H1 (cell line): ENCODE results near the gene ARHGEF12. TPM values are rescaled to one million over a fixed set of nuclear protein-coding genes. Genes with fewer than 3 reads are reported as not detected.

Source experiments
- CTCF ChIA-PET: fragments of 300-600 bp; sonication (Branson Sonifier 250); formaldehyde crosslinking; loops from one replicate; lab custom pipeline; 2021; ENCODE audit not compliant: partially characterized antibody; lab: Charles Lee
- POLR2A ChIA-PET: fragments of 300-600 bp; sonication (Branson Sonifier 250); formaldehyde crosslinking; loops from one replicate; lab custom pipeline; 2021; ENCODE audit warnings: inconsistent platforms; ENCODE audit not compliant: partially characterized antibody; lab: Charles Lee
- DNase-seq, 2 experiments: peaks; one replicate each; pipeline versions ENCODE4 v3.0.0 to v3.0.0-alpha.2; 2010 to 2022; ENCODE audit warnings: low spot score in 2 of 2, low read depth in 1 of 2, mixed read lengths in 1 of 2
- FAIRE-seq: peaks from 2 replicates; lab custom pipeline; 2011; peaks lifted over from hg19 to GRCh38; lab: Jason Lieb, UNC
- H2AFZ ChIP-seq: 2 replicates; pipeline ENCODE4 v1.8.1; 2012; ENCODE audit warnings: low read length, inconsistent platforms
- H2AK5ac ChIP-seq: 2 replicates; pipeline ENCODE4 v1.6.1; 2013; ENCODE audit warnings: low read depth, low read length
- H2BK120ac ChIP-seq: replicated peaks from 2 replicates; pipeline ENCODE3; 2013; ENCODE audit warnings: low read depth, low read length, inconsistent platforms
- H2BK12ac ChIP-seq: 2 replicates; pipeline ENCODE4 v1.6.1; 2013; ENCODE audit warnings: low read depth, low read length
- H2BK15ac ChIP-seq: 2 replicates; pipeline ENCODE4 v1.6.1; 2013; ENCODE audit warnings: low read length
- H2BK20ac ChIP-seq: 2 replicates; pipeline ENCODE4 v1.6.1; 2013; ENCODE audit warnings: low read length
- H2BK5ac ChIP-seq: 2 replicates; pipeline ENCODE4 v1.6.1; 2013; ENCODE audit warnings: low read depth, low read length
- H3K14ac ChIP-seq: 2 replicates; pipeline ENCODE4 v1.6.1; 2013; ENCODE audit warnings: inconsistent platforms; ENCODE audit not compliant: insufficient read length
- H3K18ac ChIP-seq: 2 replicates; pipeline ENCODE4 v1.6.1; 2013; ENCODE audit warnings: low read length; ENCODE audit errors: extremely low read depth
- H3K23ac ChIP-seq: 2 replicates; pipeline ENCODE4 v1.6.1; 2013; ENCODE audit warnings: inconsistent platforms; ENCODE audit not compliant: insufficient read length
- H3K23me2 ChIP-seq: 2 replicates; pipeline ENCODE4 v1.6.1; 2013; ENCODE audit warnings: low read depth, low read length
- H3K27ac ChIP-seq: 2 replicates; pipeline ENCODE4 v1.6.1; 2011; ENCODE audit warnings: low read depth, low read length, inconsistent platforms
- H3K27me3 ChIP-seq, 4 experiments: replicated peaks in 1 of 4; 1 replicate in 1 of 4; 2 replicates in 3 of 4; pipeline versions ENCODE4 v1.6.1 to v1.8.1; 2011 to 2013; ENCODE audit warnings: low read length in 3 of 4, mild to moderate bottlenecking in 3 of 4, inconsistent platforms in 2 of 4, mixed read lengths in 2 of 4, moderate library complexity in 1 of 4; ENCODE audit not compliant: control insufficient read depth in 3 of 4, insufficient read depth in 3 of 4; ENCODE audit errors: extremely low read depth in 1 of 4
- H3K36me3 ChIP-seq, 4 experiments: 2 replicates each; pipeline versions ENCODE4 v1.6.1 to v1.8.1; 2011 to 2013; ENCODE audit warnings: mild to moderate bottlenecking in 4 of 4, low read length in 3 of 4, moderate library complexity in 2 of 4, control low read depth in 1 of 4, inconsistent platforms in 1 of 4; ENCODE audit not compliant: insufficient read depth in 4 of 4, control insufficient read depth in 2 of 4
- H3K4ac ChIP-seq: replicated peaks from 2 replicates; pipeline ENCODE3; 2013; ENCODE audit warnings: low read length, low read depth, mixed read lengths, inconsistent platforms; ENCODE audit not compliant: insufficient read length
- H3K4me1 ChIP-seq, 4 experiments: replicated peaks in 1 of 4; 1 replicate in 1 of 4; 2 replicates in 3 of 4; pipeline versions ENCODE4 v1.6.1 to v1.8.1; 2011 to 2013; ENCODE audit warnings: low read length in 3 of 4, inconsistent platforms in 2 of 4, mixed read lengths in 1 of 4; ENCODE audit not compliant: insufficient read depth in 4 of 4, control insufficient read depth in 3 of 4
- H3K4me2 ChIP-seq, 2 experiments: 2 replicates each; pipeline versions ENCODE4 v1.6.1 to v1.8.1; 2011 to 2013; ENCODE audit warnings: low read depth in 2 of 2, low read length in 2 of 2, control low read depth in 1 of 2, inconsistent platforms in 1 of 2, mild to moderate bottlenecking in 1 of 2; ENCODE audit not compliant: insufficient read depth in 1 of 2
- H3K4me3 ChIP-seq, 4 experiments: fragments of 200-600, 300-600 bp in 1 of 4; sonication (generic), shearing (Covaris generic), sonication (Bioruptor Twin) in 1 of 4; 2 replicates each; pipeline versions ENCODE4 v1.5.1 to v1.8.1; 2011 to 2016; ENCODE audit warnings: low read length in 4 of 4, low read depth in 3 of 4, control low read depth in 2 of 4, inconsistent platforms in 2 of 4, mild to moderate bottlenecking in 2 of 4, mixed read lengths in 1 of 4, moderate library complexity in 1 of 4; ENCODE audit not compliant: insufficient read depth in 2 of 4; ENCODE audit errors: extremely low read depth in 1 of 4
- H3K56ac ChIP-seq: replicated peaks from 2 replicates; pipeline ENCODE3; 2013; ENCODE audit warnings: low read depth, mild to moderate bottlenecking, mixed read lengths, low read length, inconsistent platforms; ENCODE audit not compliant: insufficient read length
- H3K79me1 ChIP-seq: 2 replicates; pipeline ENCODE4 v1.6.1; 2013; ENCODE audit warnings: low read depth, low read length, control low read depth
- H3K79me2 ChIP-seq, 2 experiments: 2 replicates each; pipeline versions ENCODE4 v1.6.1 to v1.8.1; 2012 to 2013; ENCODE audit warnings: low read length in 2 of 2, mild to moderate bottlenecking in 2 of 2, inconsistent platforms in 1 of 2; ENCODE audit not compliant: insufficient read depth in 2 of 2, control insufficient read depth in 1 of 2
- H3K9ac ChIP-seq, 4 experiments: replicated peaks in 1 of 4; 1 replicate in 1 of 4; 2 replicates in 3 of 4; pipeline versions ENCODE4 v1.6.1 to v1.8.1; 2011 to 2013; ENCODE audit warnings: low read depth in 3 of 4, low read length in 3 of 4, control low read depth in 2 of 4, mild to moderate bottlenecking in 2 of 4, moderate library complexity in 2 of 4, inconsistent platforms in 1 of 4; ENCODE audit errors: extremely low read depth in 1 of 4
- H3K9me3 ChIP-seq, 2 experiments: 2 replicates each; pipeline versions ENCODE4 v1.6.1 to v1.8.1; 2012 to 2013; ENCODE audit warnings: mild to moderate bottlenecking in 2 of 2, moderate library complexity in 2 of 2, control low read depth in 1 of 2, inconsistent platforms in 1 of 2, low read depth in 1 of 2, low read length in 1 of 2, mixed read lengths in 1 of 2; ENCODE audit not compliant: insufficient read depth in 2 of 2
- H4K20me1 ChIP-seq, 2 experiments: replicated peaks in 1 of 2; 2 replicates each; pipeline versions ENCODE3 to v1.8.1; 2011 to 2013; ENCODE audit warnings: inconsistent platforms in 2 of 2, low read length in 2 of 2, mild to moderate bottlenecking in 1 of 2; ENCODE audit not compliant: insufficient read depth in 2 of 2, control insufficient read depth in 1 of 2
- H4K5ac ChIP-seq: 2 replicates; pipeline ENCODE4 v1.6.1; 2013; ENCODE audit warnings: low read length, low read depth, mixed read lengths, inconsistent platforms; ENCODE audit not compliant: insufficient read length
- H4K8ac ChIP-seq: 2 replicates; pipeline ENCODE4 v1.8.0; 2013; ENCODE audit warnings: mild to moderate bottlenecking, moderate library complexity, low read length, inconsistent platforms; ENCODE audit not compliant: insufficient read depth; ENCODE audit errors: extremely low read depth
- H4K91ac ChIP-seq: replicated peaks from 2 replicates; pipeline ENCODE3; 2013; ENCODE audit warnings: low read length, mixed read lengths, inconsistent platforms; ENCODE audit not compliant: insufficient read length
- BRCA1 ChIP-seq: IDR thresholded peaks from 2 replicates; pipeline ENCODE4 v1.6.1; 2012; ENCODE audit warnings: low read depth, low read length, improper control_type of control experiment
- EGR1 ChIP-seq: IDR thresholded peaks from 2 replicates; pipeline ENCODE4 v1.6.1; 2011; ENCODE audit warnings: low read depth, low read length, borderline replicate concordance
- EP300 ChIP-seq, 2 experiments: IDR thresholded peaks; 1 replicate in 1 of 2; 2 replicates in 1 of 2; pipeline ENCODE4 v1.6.1; 2011 to 2012; ENCODE audit warnings: low read depth in 2 of 2, low read length in 2 of 2, mild to moderate bottlenecking in 2 of 2, borderline replicate concordance in 1 of 2, inconsistent platforms in 1 of 2, moderate library complexity in 1 of 2
- JUN ChIP-seq: IDR thresholded peaks from 2 replicates; pipeline ENCODE4 v1.6.1; 2011; ENCODE audit warnings: low read depth, mild to moderate bottlenecking, improper control_type of control experiment, low read length
- KDM1A ChIP-seq: fragments of 200-600, 300-600 bp; sonication (generic); IDR thresholded peaks from 2 replicates; pipeline ENCODE4 v1.7.1; 2016; ENCODE audit warnings: mild to moderate bottlenecking, low read length, borderline replicate concordance
- PHF8 ChIP-seq: fragments of 200-600 bp; sonication (generic); conservative IDR thresholded peaks from 2 replicates; pipeline ENCODE4 v1.7.1; 2012; ENCODE audit warnings: low read depth, mild to moderate bottlenecking, inconsistent platforms, low read length, moderate library complexity
- RFX5 ChIP-seq: IDR thresholded peaks from 2 replicates; pipeline ENCODE4 v1.6.1; 2011; ENCODE audit warnings: low read depth, low read length, improper control_type of control experiment, borderline replicate concordance
- SAP30 ChIP-seq: fragments of 300-600 bp; sonication (generic); IDR thresholded peaks from 2 replicates; pipeline ENCODE4 v1.7.1; 2012; ENCODE audit warnings: low read length, moderate library complexity, mild to moderate bottlenecking, inconsistent platforms; ENCODE audit not compliant: insufficient read depth, insufficient replicate concordance
- SIX5 ChIP-seq: IDR thresholded peaks from 2 replicates; pipeline ENCODE4 v1.6.1; 2011; ENCODE audit warnings: mild to moderate bottlenecking, low read depth, low read length
- SP1 ChIP-seq: IDR thresholded peaks from 2 replicates; pipeline ENCODE4 v1.6.1; 2011; ENCODE audit warnings: low read depth, low read length
- TCF12 ChIP-seq: IDR thresholded peaks from 2 replicates; pipeline ENCODE4 v1.6.1; 2011; ENCODE audit warnings: low read depth, mild to moderate bottlenecking, low read length
- ZNF274 ChIP-seq: IDR thresholded peaks from 2 replicates; pipeline ENCODE4 v1.7.0; 2012; ENCODE audit warnings: low read length, borderline replicate concordance; ENCODE audit errors: extremely low read depth
- WGBS, 2 experiments: shearing (Covaris generic) in 1 of 2; methylation state at CpG; one replicate each; pipeline versions ENCODE4 v1.1.6 to v1.1.7; 2013 to 2015; ENCODE audit warnings: low lambda C conversion rate in 2 of 2, mixed read lengths in 2 of 2, inconsistent platforms in 1 of 2, low coverage in 1 of 2, missing lambda C conversion rate in 1 of 2; ENCODE audit not compliant: insufficient replicate concordance in 2 of 2, insufficient coverage in 1 of 2, insufficient read length in 1 of 2; ENCODE audit errors: extremely low coverage in 1 of 2, missing lambda C conversion rate in 1 of 2; 5-methylcytosine and 5-hydroxymethylcytosine counted together
- polyA plus RNA-seq, 7 experiments: library from polyadenylated mRNA; depleted of rRNA in 3 of 7; stranded (reverse) in 5 of 7; unstranded in 2 of 7; fragments of >200 nt in 5 of 7; fragments of 200-250 nt in 2 of 7; gene quantifications; 1 replicate in 5 of 7; 2 replicates in 1 of 7; 4 replicates in 1 of 7; pipeline versions ENCODE4 v1.2.1 to v1.2.3, GENCODE V29; 2011 to 2013; ENCODE audit warnings: missing spikeins in 2 of 7, mixed read lengths in 2 of 7
- total RNA-seq: library from RNA; stranded (reverse); fragmentation: NEBNext Ultra II Directional; extraction: Animal tissue kit (Norgen Biotek cat#: 25700); gene quantifications from 2 replicates; pipeline ENCODE4 v1.2.1, GENCODE V29; 2021

Gene ARHGEF12
- total and polyA plus RNA-seq, 2 of the 8 experiments (the other 6 are each of a cell fraction or from before 2014, with no cell fraction given): 5.1 to 33.7 TPM

GRCh38 chr11:120331301-120331996 is 4.8 kb upstream of the ARHGEF12 start:
- no peak overlapping the region for H3K18ac ChIP-seq
- no peak overlapping the region for H3K23ac ChIP-seq
- H3K4ac ChIP-seq: no peak overlapping the region
- no peaks in the 10 kb centered on the region for H3K9me3 ChIP-seq
- no peak overlapping the region for H2AK5ac ChIP-seq
- CTCF ChIA-PET: interaction anchor here (1.1 to 1.2 kb wide), 2 partner anchors 28 to 156 kb away, joined by 3 to 4 read pairs; no protein-coding TSS in a partner anchor
- TF ChIP-seq EGR1: no peak
- no peak for TF ChIP-seq SP1
- no peak for TF ChIP-seq JUN
- no peak for TF ChIP-seq BRCA1
- no peak for TF ChIP-seq TCF12
- no peak for TF ChIP-seq SAP30
- no peak for TF ChIP-seq EP300 (IDR thresholded peaks at IDR 0.05; ENCODE audit: borderline replicate concordance in 1 of 2, low read depth in 2 of 2, low read length in 2 of 2)
- TF ChIP-seq RFX5: no peak
- TF ChIP-seq PHF8: no peak
- TF ChIP-seq SIX5: no peak
- no peak for TF ChIP-seq ZNF274
- TF ChIP-seq KDM1A: no peak
- no peak overlapping the region for H3K56ac ChIP-seq
- H2AFZ ChIP-seq: no peak overlapping the region
- peaks cover 2% of the 10 kb centered on the region; the same call in 1 of the 2 replicates for H3K79me1 ChIP-seq
- H3K9ac ChIP-seq: no peak overlapping the region
- no peak overlapping the region for H2BK15ac ChIP-seq
- peaks cover 0 to 10% (median 3%) of the 10 kb centered on the region in 4 experiments; a peak in 4 of 8 replicates for H3K36me3 ChIP-seq
- no peak overlapping the region for H2BK5ac ChIP-seq
- no peak overlapping the region for H4K8ac ChIP-seq
- POLR2A ChIA-PET: no interaction called here
- no peaks in the 10 kb centered on the region for H4K20me1 ChIP-seq
- H2BK120ac ChIP-seq: no peak overlapping the region
- H2BK20ac ChIP-seq: no peak overlapping the region
- no peak overlapping the region for H3K4me2 ChIP-seq
- H3K23me2 ChIP-seq: peaks cover 5% of the 10 kb centered on the region
- H3K79me2 ChIP-seq: no peaks in the 10 kb centered on the region; a peak in 1 of 4 replicates
- no peak overlapping the region for H3K14ac ChIP-seq
- no peak for FAIRE-seq
- WGBS, 2 experiments: 100% methylated on average over 2 of the region's 2 CpGs; no CpG with 5 or more reads in 1 of the 2 experiments
- H3K27ac ChIP-seq: no peak overlapping the region
- H4K5ac ChIP-seq: no peak overlapping the region
- no peak overlapping the region for H4K91ac ChIP-seq
- H2BK12ac ChIP-seq: no peak overlapping the region
- no peak for DNase-seq
- no peaks in the 10 kb centered on the region for H3K27me3 ChIP-seq
- peaks cover 0 to 3% (median 0%) of the 10 kb centered on the region in 4 experiments; a peak in 2 of 7 replicates for H3K4me1 ChIP-seq
- H3K4me3 ChIP-seq: no peak overlapping the region
